ENCODE measurements around the gene NUP58. TPM values are rescaled to one million over a fixed set of nuclear protein-coding genes. Genes with fewer than 3 reads are reported as not detected.

Gene NUP58
- total RNA-seq, 1 experiment from 2014 or later, result 101 TPM

DNA sequence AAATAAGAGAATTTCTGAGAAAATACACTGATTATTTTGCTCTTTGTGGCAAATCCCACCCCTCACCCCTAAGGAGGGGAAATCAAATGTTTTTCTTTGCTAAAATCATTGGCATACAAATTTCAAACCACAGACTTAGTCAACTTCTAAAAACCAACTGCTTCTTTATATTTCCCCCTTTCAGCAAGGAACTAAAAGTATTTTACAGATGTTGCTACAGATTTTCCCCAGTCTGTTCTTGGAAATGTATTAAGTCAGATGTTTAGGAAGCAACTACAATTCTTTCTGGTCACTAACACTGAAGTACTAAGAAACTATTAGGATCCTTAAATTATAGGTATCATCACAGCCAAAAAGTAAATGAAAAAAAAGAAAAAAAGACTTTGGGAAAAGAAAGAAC lies 21.0 kb upstream of the NUP58 start:
- Histone ChIP-seq H3K4me1 (ENCODE audit: insufficient read depth, low read length, poor library complexity, severe bottlenecking) (peaks cover 41% of the 10 kb centered on the region), H3K4me3 (ENCODE audit: low read depth, low read length, poor library complexity, severe bottlenecking) (no peak overlapping the region), H3K27me3 (replicated peaks; ENCODE audit: insufficient read depth, low read depth, low read length, poor library complexity) (no peaks in the 10 kb centered on the region), H3K27ac (ENCODE audit: low read depth, low read length, poor library complexity, severe bottlenecking) (peak overlapping the region; percentile 79), H3K36me3 (ENCODE audit: insufficient read depth, low read length, poor library complexity, severe bottlenecking) (no peaks in the 10 kb centered on the region), H3K9me3 (ENCODE audit: low read depth, low read length, poor library complexity, severe bottlenecking) (no peaks in the 10 kb centered on the region)
- no peak for DNase-seq (ENCODE audit: low spot score)
- POLR2A ChIA-PET (ENCODE audit: low non-redundant PET), result no interaction called here
- intact Hi-C loops (cut with micrococcal nuclease; ENCODE audit: unreplicated experiment), result no loop called here
- TF ChIP-seq, protein P1, sequence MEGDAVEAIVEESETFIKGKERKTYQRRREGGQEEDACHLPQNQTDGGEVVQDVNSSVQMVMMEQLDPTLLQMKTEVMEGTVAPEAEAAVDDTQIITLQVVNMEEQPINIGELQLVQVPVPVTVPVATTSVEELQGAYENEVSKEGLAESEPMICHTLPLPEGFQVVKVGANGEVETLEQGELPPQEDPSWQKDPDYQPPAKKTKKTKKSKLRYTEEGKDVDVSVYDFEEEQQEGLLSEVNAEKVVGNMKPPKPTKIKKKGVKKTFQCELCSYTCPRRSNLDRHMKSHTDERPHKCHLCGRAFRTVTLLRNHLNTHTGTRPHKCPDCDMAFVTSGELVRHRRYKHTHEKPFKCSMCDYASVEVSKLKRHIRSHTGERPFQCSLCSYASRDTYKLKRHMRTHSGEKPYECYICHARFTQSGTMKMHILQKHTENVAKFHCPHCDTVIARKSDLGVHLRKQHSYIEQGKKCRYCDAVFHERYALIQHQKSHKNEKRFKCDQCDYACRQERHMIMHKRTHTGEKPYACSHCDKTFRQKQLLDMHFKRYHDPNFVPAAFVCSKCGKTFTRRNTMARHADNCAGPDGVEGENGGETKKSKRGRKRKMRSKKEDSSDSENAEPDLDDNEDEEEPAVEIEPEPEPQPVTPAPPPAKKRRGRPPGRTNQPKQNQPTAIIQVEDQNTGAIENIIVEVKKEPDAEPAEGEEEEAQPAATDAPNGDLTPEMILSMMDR (conservative IDR thresholded peaks at IDR 0.05; ENCODE audit: low read depth, low read length), result no peak
- no TSS peak for BruUV-seq (replicated peaks)
- CTCF ChIA-PET, result no interaction called here

DNA sequence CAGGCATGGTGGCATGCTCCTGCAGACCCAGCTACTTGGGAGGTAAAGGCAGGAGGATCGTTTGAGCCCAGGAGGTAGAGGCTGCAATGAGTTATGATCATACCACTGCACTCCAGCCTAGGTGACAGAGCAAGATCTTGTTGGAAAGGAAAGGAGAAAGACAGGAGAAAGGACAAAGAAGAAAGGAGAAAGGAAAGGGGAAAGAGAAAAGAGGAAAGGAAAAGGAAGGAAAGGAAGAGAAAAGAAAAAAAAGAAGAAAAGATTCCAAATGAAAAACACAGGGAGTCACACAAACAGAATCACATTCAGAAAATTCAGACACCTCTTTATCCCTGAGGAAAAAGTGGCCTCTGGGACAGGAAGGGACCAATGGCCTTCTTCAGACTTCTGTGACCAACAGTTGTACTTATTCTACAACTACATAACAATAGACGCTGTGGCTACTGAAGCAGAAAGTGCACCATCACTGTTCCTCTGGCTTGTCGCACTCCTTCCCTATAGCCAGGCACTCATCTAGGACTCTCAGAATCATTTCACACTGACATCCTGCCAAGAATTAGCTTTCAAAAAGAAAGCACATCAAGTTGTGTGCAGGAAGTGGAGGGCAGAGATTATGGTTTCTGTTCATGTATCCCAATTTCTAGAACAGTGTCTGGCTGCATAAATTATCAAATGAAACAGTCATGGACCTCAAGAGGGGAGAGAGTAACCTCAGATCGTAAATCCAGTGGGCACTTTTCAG lies 20.1 kb upstream of the NUP58 start:
- Histone ChIP-seq H3K36me3 (ENCODE audit: insufficient read depth, low read length, poor library complexity, severe bottlenecking) (no peaks in the 10 kb centered on the region), H3K27ac (ENCODE audit: low read depth, low read length, poor library complexity, severe bottlenecking) (peak overlapping the region; percentile 79), H3K27me3 (replicated peaks; ENCODE audit: insufficient read depth, low read depth, low read length, poor library complexity) (no peaks in the 10 kb centered on the region), H3K4me1 (ENCODE audit: insufficient read depth, low read length, poor library complexity, severe bottlenecking) (peaks cover 46% of the 10 kb centered on the region), H3K4me3 (ENCODE audit: low read depth, low read length, poor library complexity, severe bottlenecking) (peak overlapping the region; percentile 5), H3K9me3 (ENCODE audit: low read depth, low read length, poor library complexity, severe bottlenecking) (no peaks in the 10 kb centered on the region)
- ChIA-PET CTCF (no interaction called here), POLR2A (ENCODE audit: low non-redundant PET) (no interaction called here)
- DNase-seq (ENCODE audit: low spot score), result peak; percentile 83
- no peak for TF ChIP-seq EZH2 (IDR thresholded peaks at IDR 0.05; ENCODE audit: borderline replicate concordance, low read depth, low read length, poor library complexity, severe bottlenecking)
- TF ChIP-seq, protein P1 (conservative IDR thresholded peaks at IDR 0.05; ENCODE audit: low read depth, low read length), result no peak
- BruUV-seq (replicated peaks), result no TSS peak
- intact Hi-C loops (cut with micrococcal nuclease; ENCODE audit: unreplicated experiment), result no loop called here

DNA sequence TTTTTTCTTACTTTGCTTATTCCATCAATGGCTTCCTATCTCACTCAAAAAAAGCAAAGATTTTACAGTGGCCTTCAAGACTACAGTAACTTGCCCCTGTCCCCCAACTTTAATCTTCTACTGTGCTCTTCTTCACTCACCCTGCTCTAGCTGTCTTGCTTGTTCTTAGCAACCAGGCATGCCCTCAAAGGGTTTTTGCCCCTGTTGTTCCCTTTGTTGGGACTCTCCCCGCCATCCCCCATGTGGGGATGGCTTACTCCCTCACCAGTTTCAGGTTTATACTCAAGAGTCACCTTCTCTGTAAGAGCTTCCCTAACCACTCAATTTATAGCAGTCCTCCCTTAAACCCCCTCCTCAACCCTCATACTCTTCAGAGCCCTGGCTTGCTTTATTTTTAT lies 19.5 kb upstream of the NUP58 start:
- intact Hi-C loops (cut with micrococcal nuclease; ENCODE audit: unreplicated experiment), result no loop called here
- Histone ChIP-seq H3K4me3 (ENCODE audit: low read depth, low read length, poor library complexity, severe bottlenecking) (peak overlapping the region; percentile 5), H3K36me3 (ENCODE audit: insufficient read depth, low read length, poor library complexity, severe bottlenecking) (no peaks in the 10 kb centered on the region), H3K9me3 (ENCODE audit: low read depth, low read length, poor library complexity, severe bottlenecking) (no peaks in the 10 kb centered on the region), H3K27me3 (replicated peaks; ENCODE audit: insufficient read depth, low read depth, low read length, poor library complexity) (no peaks in the 10 kb centered on the region), H3K27ac (ENCODE audit: low read depth, low read length, poor library complexity, severe bottlenecking) (peak overlapping the region; percentile 79), H3K4me1 (ENCODE audit: insufficient read depth, low read length, poor library complexity, severe bottlenecking) (peaks cover 46% of the 10 kb centered on the region)
- POLR2A ChIA-PET (ENCODE audit: low non-redundant PET), result no interaction called here
- DNase-seq (ENCODE audit: low spot score), result no peak
- CTCF ChIA-PET, result no interaction called here
- BruUV-seq (replicated peaks), result no TSS peak
- no peak for TF ChIP-seq EZH2 (IDR thresholded peaks at IDR 0.05; ENCODE audit: borderline replicate concordance, low read depth, low read length, poor library complexity, severe bottlenecking)
- TF ChIP-seq, protein P1 (conservative IDR thresholded peaks at IDR 0.05; ENCODE audit: low read depth, low read length), result no peak
